A549 (cell line): ENCODE data around the gene VPS54. TPM values are rescaled to one million over a fixed set of nuclear protein-coding genes. Genes with fewer than 3 reads are reported as not detected.
"Not testable (repeated sequence)": the region's sequence is repeated elsewhere in the genome, so short reads cannot be mapped to it uniquely, and the experiment has no call there.

Experiments used
- ATAC-seq, 2 experiments: fragments of 200-7000 bp in 1 of 2; fragments of >200 bp in 1 of 2; cut with Nextera tagmentation in 1 of 2; cut with Tn5 transposase in 1 of 2; 3 replicates each; pipeline versions ENCODE4 v1.8.0 to v1.9.1; 2018 to 2020; ENCODE audit warnings: mild to moderate bottlenecking in 1 of 2, moderate library complexity in 1 of 2
- CTCF ChIA-PET: fragments of 300-600 bp; sonication (Branson Sonifier 250); formaldehyde crosslinking; extraction: SDS; loops from one replicate; lab custom pipeline; 2021; ENCODE audit warnings: antibody characterized with exemption, inconsistent platforms; lab: Yijun Ruan, JAX
- POLR2A ChIA-PET: fragments of 350-600 bp; formaldehyde crosslinking; extraction: SDS; loops from one replicate; lab custom pipeline; 2021; ENCODE audit warnings: antibody characterized with exemption, inconsistent platforms; lab: Yijun Ruan, JAX
- DNase-seq, 2 experiments: peaks; one replicate each; pipeline versions ENCODE4 v3.0.0 to v3.0.0-alpha.2; 2011 to 2016; ENCODE audit warnings: low read depth in 1 of 2, low spot score in 1 of 2
- FAIRE-seq: peaks from 2 replicates; lab custom pipeline; 2011; peaks lifted over from hg19 to GRCh38; lab: Jason Lieb, UNC
- H3K27ac ChIP-seq, 2 experiments: fragments of >200 bp; sonication (Bioruptor Twin); formaldehyde crosslinking; 3 replicates each; pipeline ENCODE4 v1.5.1; 2016 to 2017
- H3K4me1 ChIP-seq: fragments of >200 bp; sonication (Bioruptor Twin); formaldehyde crosslinking; 3 replicates; pipeline ENCODE4 v1.6.1; 2016
- H3K4me2 ChIP-seq: fragments of >200 bp; sonication (Bioruptor Twin); formaldehyde crosslinking; 3 replicates; pipeline ENCODE4 v1.6.1; 2016
- H3K4me3 ChIP-seq: fragments of >200 bp; sonication (Bioruptor Twin); formaldehyde crosslinking; 3 replicates; pipeline ENCODE4 v1.5.1; 2016
- H3K9me3 ChIP-seq: fragments of >200 bp; sonication (Bioruptor Twin); formaldehyde crosslinking; 3 replicates; pipeline ENCODE4 v1.6.1; 2016
- CBX8 ChIP-seq: fragments of 200-600 bp; sonication (generic); IDR thresholded peaks from 2 replicates; pipeline ENCODE4 v1.6.1; 2016
- EHMT2 ChIP-seq: fragments of 200-600 bp; sonication (generic); IDR thresholded peaks from 2 replicates; pipeline ENCODE4 v1.6.1; 2016; ENCODE audit warnings: antibody characterized with exemption, low read depth, mild to moderate bottlenecking, moderate library complexity
- ESRRA ChIP-seq: fragments of 150-350 bp; IDR thresholded peaks from 2 replicates; pipeline ENCODE4 v1.6.1; 2014; ENCODE audit warnings: mild to moderate bottlenecking, low read length, borderline replicate concordance
- FOSB ChIP-seq: fragments of 250-450 bp; sonication (Bioruptor Pico); IDR thresholded peaks from 2 replicates; pipeline ENCODE4 v1.5.0; 2020; ENCODE audit warnings: mild to moderate bottlenecking, moderate library complexity
- HEYL ChIP-seq: fragments of 250-450 bp; sonication (Bioruptor Pico); IDR thresholded peaks from 2 replicates; pipeline ENCODE4 v1.8.0; 2021; ENCODE audit warnings: mild to moderate bottlenecking, moderate library complexity
- HOXA7 ChIP-seq: fragments of 250-450 bp; sonication (Bioruptor Pico); IDR thresholded peaks from 2 replicates; pipeline ENCODE4 v1.5.0; 2020; ENCODE audit warnings: mild to moderate bottlenecking, moderate library complexity
- HOXB5 ChIP-seq: fragments of 250-450 bp; sonication (Bioruptor Pico); IDR thresholded peaks from 2 replicates; pipeline ENCODE4 v1.5.0; 2020; ENCODE audit warnings: mild to moderate bottlenecking, moderate library complexity
- JUNB ChIP-seq: fragments of >200 bp; sonication (Bioruptor Twin); formaldehyde crosslinking; IDR thresholded peaks from 2 replicates; pipeline ENCODE4 v1.6.1; 2016
- MAFK ChIP-seq: fragments of 450-650 bp; IDR thresholded peaks from 2 replicates; pipeline ENCODE4 v1.6.1; 2014; ENCODE audit not compliant: partially characterized antibody
- MYC ChIP-seq: IDR thresholded peaks from 2 replicates; pipeline ENCODE4 v1.6.1; 2012; ENCODE audit warnings: mild to moderate bottlenecking, inconsistent platforms, low read length, improper control_type of control experiment, borderline replicate concordance
- PHF8 ChIP-seq: fragments of 200-600 bp; sonication (generic); IDR thresholded peaks from 2 replicates; pipeline ENCODE4 v1.6.1; 2016; ENCODE audit warnings: low read depth, mild to moderate bottlenecking, antibody characterized with exemption, moderate library complexity, borderline replicate concordance
- POLR2A ChIP-seq: IDR thresholded peaks from 2 replicates; pipeline ENCODE4 v1.6.1; 2012; ENCODE audit warnings: mild to moderate bottlenecking, low read length
- RFX5 ChIP-seq: fragments of 450-650 bp; IDR thresholded peaks from 2 replicates; pipeline ENCODE4 v1.7.1; 2014; ENCODE audit warnings: antibody characterized with exemption, mild to moderate bottlenecking, moderate library complexity
- ZC3H11A ChIP-seq: fragments of 450-650 bp; IDR thresholded peaks from 2 replicates; pipeline ENCODE4 v1.6.1; 2014; ENCODE audit warnings: antibody characterized with exemption, mild to moderate bottlenecking
- ZFP36 ChIP-seq: fragments of 450-650 bp; IDR thresholded peaks from 2 replicates; pipeline ENCODE4 v1.6.1; 2014; ENCODE audit warnings: borderline replicate concordance; ENCODE audit not compliant: partially characterized antibody
- ZNF302 ChIP-seq: fragments of 250-450 bp; sonication (Bioruptor Pico); IDR thresholded peaks from 2 replicates; pipeline ENCODE4 v1.9.0; 2021; ENCODE audit warnings: inconsistent platforms, mild to moderate bottlenecking, moderate library complexity
- ZSCAN20 ChIP-seq: fragments of 250-450 bp; sonication (Bioruptor Pico); IDR thresholded peaks from 2 replicates; pipeline ENCODE4 v1.8.0; 2022; ENCODE audit warnings: mild to moderate bottlenecking, moderate library complexity
- WGBS: methylation state at CpG from one replicate; pipeline ENCODE4 v1.1.6; 2017; ENCODE audit errors: missing lambda C conversion rate; 5-methylcytosine and 5-hydroxymethylcytosine counted together
- polyA plus RNA-seq, 4 experiments: library from polyadenylated mRNA; depleted of rRNA in 3 of 4; stranded (reverse); fragments of >200 nt; fragmentation: RNase III in 1 of 4; extraction: RNeasy Plus Mini Kit Qiagen cat#74134 plus additional on column Dnase treatment in 1 of 4; gene quantifications; 2 replicates in 3 of 4; 3 replicates in 1 of 4; pipeline ENCODE4 v1.2.3, GENCODE V29; 2011 to 2017
- TF ChIP-seq, protein P1 (sequence below): fragments of 450-650 bp; IDR thresholded peaks from 2 replicates; pipeline ENCODE4 v1.6.1; 2014; ENCODE audit warnings: antibody characterized with exemption
- TF ChIP-seq, protein P2 (sequence below): fragments of 200-600 bp; sonication (generic); IDR thresholded peaks from 2 replicates; pipeline ENCODE4 v1.6.1; 2016; ENCODE audit warnings: antibody characterized with exemption, mild to moderate bottlenecking, moderate library complexity
- TF ChIP-seq, protein P3 (sequence below): IDR thresholded peaks from 2 replicates; pipeline ENCODE4 v1.6.1; 2012; ENCODE audit warnings: low read depth, borderline replicate concordance
- TF ChIP-seq, protein P4 (sequence below): fragments of >200 bp; sonication (Bioruptor Twin); formaldehyde crosslinking; IDR thresholded peaks from 3 replicates; pipeline ENCODE4 v1.6.1; 2016

Gene VPS54
- polyA plus RNA-seq, 2 of the 4 experiments (the other 2 are of a cell fraction), result 15.0 to 32.5 TPM

DNA sequence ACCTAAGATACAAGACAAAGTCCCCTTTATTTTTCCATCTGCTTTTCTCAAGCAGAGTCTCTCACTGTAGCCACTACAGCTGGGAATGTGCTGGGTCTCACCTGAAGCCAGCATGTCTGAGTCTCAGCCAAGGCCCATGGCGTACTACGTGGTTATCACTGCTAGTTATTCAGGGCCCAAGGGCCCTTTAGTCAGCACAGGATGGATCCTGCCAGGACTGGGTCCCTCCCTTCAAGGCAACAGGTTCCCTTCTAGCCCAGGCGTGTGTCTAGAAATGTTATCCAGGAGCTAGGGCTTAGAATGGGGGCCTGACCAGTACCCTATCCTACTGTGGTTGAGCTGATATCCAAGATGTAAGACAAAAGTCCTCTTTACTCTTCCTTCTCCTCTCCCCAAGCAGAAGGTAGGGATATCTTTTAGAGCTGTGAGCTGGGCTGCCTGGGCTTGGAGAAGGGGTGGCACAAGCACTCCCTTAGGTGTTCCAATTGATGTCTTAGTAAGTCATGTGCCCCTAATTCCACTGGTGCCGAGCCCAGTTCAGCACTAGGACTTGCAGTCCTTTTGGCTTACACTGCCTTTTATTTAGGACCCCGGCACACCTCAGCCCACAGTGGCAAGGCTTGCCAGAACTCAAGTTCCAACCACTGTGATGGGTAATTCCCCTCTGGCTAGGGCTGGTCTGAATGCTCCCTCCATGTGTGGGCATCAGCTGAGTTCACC is 17.7 kb downstream of the VPS54 start:
- Histone ChIP-seq H3K4me3 (no peak overlapping the region), H3K9me3 (no peaks in the 10 kb centered on the region), H3K27ac (no peak overlapping the region), H3K4me1 (peaks cover 11% of the 10 kb centered on the region), H3K4me2 (no peak overlapping the region)
- no peak; a peak in 1 of 6 replicates for ATAC-seq
- ChIA-PET CTCF (no interaction called here), POLR2A (no interaction called here)
- 92% methylated on average over 5 of the region's 5 CpGs for WGBS
- no peak for DNase-seq
- FAIRE-seq, result no peak
- TF ChIP-seq FOSB (CRISPR knock-in tag) (no peak), PHF8 (no peak), RFX5 (no peak), MYC (no peak), ZSCAN20 (CRISPR knock-in tag) (no peak), HOXA7 (CRISPR knock-in tag) (no peak)
- TF ChIP-seq, protein P1, sequence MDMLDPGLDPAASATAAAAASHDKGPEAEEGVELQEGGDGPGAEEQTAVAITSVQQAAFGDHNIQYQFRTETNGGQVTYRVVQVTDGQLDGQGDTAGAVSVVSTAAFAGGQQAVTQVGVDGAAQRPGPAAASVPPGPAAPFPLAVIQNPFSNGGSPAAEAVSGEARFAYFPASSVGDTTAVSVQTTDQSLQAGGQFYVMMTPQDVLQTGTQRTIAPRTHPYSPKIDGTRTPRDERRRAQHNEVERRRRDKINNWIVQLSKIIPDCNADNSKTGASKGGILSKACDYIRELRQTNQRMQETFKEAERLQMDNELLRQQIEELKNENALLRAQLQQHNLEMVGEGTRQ, result no peak

DNA sequence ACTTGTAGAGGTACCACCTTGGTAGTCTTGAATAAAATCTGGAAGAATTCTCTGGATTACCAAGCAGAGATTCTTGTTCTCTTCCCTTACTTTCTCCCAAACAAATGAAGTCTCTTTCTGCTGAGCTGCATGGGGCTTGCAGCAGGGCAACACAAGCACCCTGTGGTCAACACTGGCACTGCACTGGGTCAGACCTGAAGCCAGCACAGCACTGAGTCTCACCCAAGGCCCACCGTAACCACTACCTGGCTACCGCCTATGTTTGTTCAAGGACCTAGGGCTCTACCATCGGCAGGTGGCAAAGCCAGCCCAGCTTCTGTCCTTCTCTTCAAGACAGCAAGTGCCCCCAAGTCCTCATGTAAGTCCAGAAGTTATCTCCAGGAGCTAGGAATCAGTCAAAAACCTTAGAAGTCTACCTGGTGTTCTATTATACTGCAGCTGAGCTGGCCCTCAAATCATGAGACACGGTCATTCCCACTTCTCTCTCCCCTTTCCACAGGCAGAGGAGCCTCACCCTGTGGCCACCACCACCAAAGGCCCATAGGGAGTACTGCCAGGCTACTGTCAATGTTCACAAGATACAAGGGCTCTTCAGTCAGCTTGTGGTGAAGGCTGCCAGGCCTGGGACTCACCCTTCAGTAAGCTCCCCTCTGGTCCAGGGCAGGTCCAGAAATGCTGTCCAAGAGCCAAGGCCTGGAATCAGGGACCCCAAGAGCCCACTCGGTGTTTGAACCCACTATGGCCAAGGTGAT is 18.4 kb downstream of the VPS54 start:
- DNase-seq, result peak in 1 of 2 experiments; percentile 45
- TF ChIP-seq, protein P2, sequence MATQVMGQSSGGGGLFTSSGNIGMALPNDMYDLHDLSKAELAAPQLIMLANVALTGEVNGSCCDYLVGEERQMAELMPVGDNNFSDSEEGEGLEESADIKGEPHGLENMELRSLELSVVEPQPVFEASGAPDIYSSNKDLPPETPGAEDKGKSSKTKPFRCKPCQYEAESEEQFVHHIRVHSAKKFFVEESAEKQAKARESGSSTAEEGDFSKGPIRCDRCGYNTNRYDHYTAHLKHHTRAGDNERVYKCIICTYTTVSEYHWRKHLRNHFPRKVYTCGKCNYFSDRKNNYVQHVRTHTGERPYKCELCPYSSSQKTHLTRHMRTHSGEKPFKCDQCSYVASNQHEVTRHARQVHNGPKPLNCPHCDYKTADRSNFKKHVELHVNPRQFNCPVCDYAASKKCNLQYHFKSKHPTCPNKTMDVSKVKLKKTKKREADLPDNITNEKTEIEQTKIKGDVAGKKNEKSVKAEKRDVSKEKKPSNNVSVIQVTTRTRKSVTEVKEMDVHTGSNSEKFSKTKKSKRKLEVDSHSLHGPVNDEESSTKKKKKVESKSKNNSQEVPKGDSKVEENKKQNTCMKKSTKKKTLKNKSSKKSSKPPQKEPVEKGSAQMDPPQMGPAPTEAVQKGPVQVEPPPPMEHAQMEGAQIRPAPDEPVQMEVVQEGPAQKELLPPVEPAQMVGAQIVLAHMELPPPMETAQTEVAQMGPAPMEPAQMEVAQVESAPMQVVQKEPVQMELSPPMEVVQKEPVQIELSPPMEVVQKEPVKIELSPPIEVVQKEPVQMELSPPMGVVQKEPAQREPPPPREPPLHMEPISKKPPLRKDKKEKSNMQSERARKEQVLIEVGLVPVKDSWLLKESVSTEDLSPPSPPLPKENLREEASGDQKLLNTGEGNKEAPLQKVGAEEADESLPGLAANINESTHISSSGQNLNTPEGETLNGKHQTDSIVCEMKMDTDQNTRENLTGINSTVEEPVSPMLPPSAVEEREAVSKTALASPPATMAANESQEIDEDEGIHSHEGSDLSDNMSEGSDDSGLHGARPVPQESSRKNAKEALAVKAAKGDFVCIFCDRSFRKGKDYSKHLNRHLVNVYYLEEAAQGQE, result no peak
- TF ChIP-seq, protein P3, sequence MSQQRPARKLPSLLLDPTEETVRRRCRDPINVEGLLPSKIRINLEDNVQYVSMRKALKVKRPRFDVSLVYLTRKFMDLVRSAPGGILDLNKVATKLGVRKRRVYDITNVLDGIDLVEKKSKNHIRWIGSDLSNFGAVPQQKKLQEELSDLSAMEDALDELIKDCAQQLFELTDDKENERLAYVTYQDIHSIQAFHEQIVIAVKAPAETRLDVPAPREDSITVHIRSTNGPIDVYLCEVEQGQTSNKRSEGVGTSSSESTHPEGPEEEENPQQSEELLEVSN, result no peak
- TF ChIP-seq HEYL (CRISPR knock-in tag), result no peak
- no peak for TF ChIP-seq EHMT2
- TF ChIP-seq ESRRA, result no peak
- no peak for TF ChIP-seq CBX8
- TF ChIP-seq FOSB (CRISPR knock-in tag), result no peak
- TF ChIP-seq POLR2A, result no peak
- no peak for FAIRE-seq
- no peak overlapping the region for H3K4me3 ChIP-seq
- no peak overlapping the region for H3K27ac ChIP-seq
- no peak overlapping the region for H3K4me2 ChIP-seq
- ChIA-PET POLR2A (no interaction called here), CTCF (no interaction called here)
- H3K9me3 ChIP-seq, result no peaks in the 10 kb centered on the region
- WGBS, result 90% methylated on average over 5 of the region's 5 CpGs
- H3K4me1 ChIP-seq, result peaks cover 18% of the 10 kb centered on the region
- peak; percentile 86 to 95; a peak in 5 of 6 replicates for ATAC-seq

DNA sequence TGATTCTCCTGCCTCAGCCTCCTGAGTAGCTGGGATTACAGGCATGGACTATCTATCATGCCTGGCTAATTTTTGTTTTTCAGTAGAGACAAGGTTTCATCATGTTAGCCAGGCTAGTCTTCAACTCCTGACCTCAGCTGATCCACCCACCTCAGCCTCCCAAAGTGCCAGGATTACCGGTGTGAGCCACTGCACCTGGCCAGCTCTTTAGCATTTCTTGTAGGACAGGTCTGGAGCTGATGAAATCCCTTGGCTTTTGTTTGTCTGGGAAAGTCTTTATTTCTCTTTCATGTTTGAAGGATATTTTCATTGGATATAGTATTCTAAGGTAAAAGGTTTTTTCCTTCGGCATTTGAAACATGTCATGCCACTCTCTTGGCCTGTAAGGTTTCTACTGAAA is 20.2 kb downstream of the VPS54 start:
- ChIA-PET CTCF (interaction anchor here (0.9 to 1.5 kb wide), 2 partner anchors 40 to 50 kb away, joined by 3 read pairs; no protein-coding TSS in a partner anchor), POLR2A (no interaction called here)
- ATAC-seq (no peak), DNase-seq (no peak), FAIRE-seq (no peak)
- no peak overlapping the region for H3K4me3 ChIP-seq
- no peak for TF ChIP-seq ZFP36
- no peak for TF ChIP-seq ZC3H11A
- TF ChIP-seq MAFK, result no peak
- no peak for TF ChIP-seq HOXB5
- TF ChIP-seq ZNF302 (CRISPR knock-in tag), result no peak
- no peak for TF ChIP-seq JUNB
- TF ChIP-seq, protein P4, sequence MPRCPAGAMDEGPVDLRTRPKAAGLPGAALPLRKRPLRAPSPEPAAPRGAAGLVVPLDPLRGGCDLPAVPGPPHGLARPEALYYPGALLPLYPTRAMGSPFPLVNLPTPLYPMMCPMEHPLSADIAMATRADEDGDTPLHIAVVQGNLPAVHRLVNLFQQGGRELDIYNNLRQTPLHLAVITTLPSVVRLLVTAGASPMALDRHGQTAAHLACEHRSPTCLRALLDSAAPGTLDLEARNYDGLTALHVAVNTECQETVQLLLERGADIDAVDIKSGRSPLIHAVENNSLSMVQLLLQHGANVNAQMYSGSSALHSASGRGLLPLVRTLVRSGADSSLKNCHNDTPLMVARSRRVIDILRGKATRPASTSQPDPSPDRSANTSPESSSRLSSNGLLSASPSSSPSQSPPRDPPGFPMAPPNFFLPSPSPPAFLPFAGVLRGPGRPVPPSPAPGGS, result no peak
- TF ChIP-seq ZSCAN20 (CRISPR knock-in tag), result no peak
- no peaks in the 10 kb centered on the region for H3K9me3 ChIP-seq
- H3K4me2 ChIP-seq, result no peak overlapping the region
- H3K27ac ChIP-seq, result no peak overlapping the region
- peaks cover 33% of the 10 kb centered on the region for H3K4me1 ChIP-seq
- WGBS, result 93% methylated on average over 2 of the region's 2 CpGs

DNA sequence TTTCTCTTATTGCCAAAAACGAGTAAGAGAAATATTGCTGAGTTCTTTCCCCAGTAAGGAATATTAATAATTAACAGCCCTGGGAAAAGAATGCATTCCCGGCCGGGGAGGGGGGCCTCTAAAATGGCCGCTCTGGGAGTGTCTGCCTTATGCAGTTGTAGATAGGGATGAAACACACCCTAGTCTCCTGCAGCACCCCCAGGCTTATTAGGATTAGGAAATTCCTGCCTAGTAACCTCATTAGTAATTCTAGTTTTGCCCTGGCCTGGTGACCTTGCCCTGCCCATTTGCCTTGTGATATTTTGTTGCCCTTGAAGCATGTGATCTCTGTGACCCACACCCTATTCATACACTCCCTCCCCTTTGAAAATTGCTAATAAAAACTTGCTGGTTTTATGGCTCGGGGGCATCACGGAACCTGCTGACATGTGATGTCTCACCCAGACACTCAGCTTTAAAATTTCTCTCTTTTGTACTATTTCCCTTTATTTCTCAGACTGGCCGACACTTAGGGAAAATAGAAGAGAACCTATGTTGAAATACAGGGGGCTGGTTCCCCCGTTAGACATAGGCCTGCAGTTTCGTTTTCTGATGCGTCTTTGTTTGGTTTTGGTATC is 22.5 kb downstream of the VPS54 start:
- FAIRE-seq, CTCF ChIA-PET, H3K4me3 ChIP-seq, H3K9me3 ChIP-seq, POLR2A ChIA-PET: not testable (repeated sequence)
- peak overlapping the region; percentile 48 for H3K4me2 ChIP-seq
- peak; percentile 43 to 66; a peak in 4 of 6 replicates for ATAC-seq
- peak overlapping the region; percentile 40 to 57; a peak in 5 of 6 replicates for H3K27ac ChIP-seq
- H3K4me1 ChIP-seq, result peaks cover 33% of the 10 kb centered on the region
- peak in 1 of 2 experiments; percentile 34 for DNase-seq
- WGBS, result 55% methylated on average over 10 of the region's 10 CpGs
